Neural progenitor cell (in vitro differentiated cells): ENCODE measurements around the gene SF3B6. TPM values are rescaled to one million over a fixed set of nuclear protein-coding genes. Genes with fewer than 3 reads are reported as not detected.

Experiments
- DNase-seq: peaks from one replicate; pipeline ENCODE4 v3.0.0-alpha.2; 2016; ENCODE audit warnings: low spot score
- H2AFZ ChIP-seq: fragments of 200-600 bp; sonication (generic); replicated peaks from 2 replicates; pipeline ENCODE4 v1.6.1; 2016; ENCODE audit warnings: antibody characterized with exemption
- H3F3A ChIP-seq: fragments of 200-600 bp; sonication (generic); 2 replicates; pipeline ENCODE4 v1.6.1; 2016; ENCODE audit warnings: antibody characterized with exemption, low read depth
- H3K27ac ChIP-seq: fragments of 200-600 bp; sonication (generic); 2 replicates; pipeline ENCODE4 v1.5.1; 2016; ENCODE audit warnings: mild to moderate bottlenecking
- H3K27me3 ChIP-seq: fragments of 200-600 bp; sonication (generic); 2 replicates; pipeline ENCODE4 v1.6.1; 2016; ENCODE audit warnings: mild to moderate bottlenecking, moderate library complexity
- H3K36me3 ChIP-seq: fragments of 200-600 bp; sonication (generic); 2 replicates; pipeline ENCODE4 v1.5.1; 2016
- H3K4me1 ChIP-seq: fragments of 200-600 bp; sonication (generic); 2 replicates; pipeline ENCODE4 v1.6.1; 2016; ENCODE audit warnings: mixed run types
- H3K4me2 ChIP-seq: fragments of 200-600 bp; sonication (generic); 2 replicates; pipeline ENCODE4 v1.6.1; 2016
- H3K4me3 ChIP-seq: fragments of 200-600 bp; sonication (generic); 2 replicates; pipeline ENCODE4 v1.5.1; 2016
- H3K79me2 ChIP-seq: fragments of 200-600 bp; sonication (generic); 2 replicates; pipeline ENCODE4 v1.6.1; 2016; ENCODE audit warnings: low read depth
- H3K9ac ChIP-seq: fragments of 200-600 bp; sonication (generic); 2 replicates; pipeline ENCODE4 v1.6.1; 2016
- H3K9me3 ChIP-seq: fragments of 200-600 bp; sonication (generic); 2 replicates; pipeline ENCODE4 v1.5.1; 2016; ENCODE audit warnings: low read depth
- H4K20me1 ChIP-seq: fragments of 200-600 bp; sonication (generic); 2 replicates; pipeline ENCODE4 v1.6.1; 2016; ENCODE audit warnings: low read depth
- H3K27ac Mint-ChIP-seq: 3 replicates; pipeline ENCODE4 v1.8.0; 2021; ENCODE audit warnings: mixed read lengths
- H3K27me3 Mint-ChIP-seq: 2 replicates; pipeline ENCODE4 v1.8.0; 2022; ENCODE audit warnings: low read depth, mild to moderate bottlenecking, inconsistent platforms, moderate library complexity, mixed read lengths; ENCODE audit not compliant: insufficient read depth
- H3K36me3 Mint-ChIP-seq: 3 replicates; pipeline ENCODE4 v1.8.0; 2021; ENCODE audit warnings: mixed read lengths
- H3K4me1 Mint-ChIP-seq: 3 replicates; pipeline ENCODE4 v1.8.0; 2021; ENCODE audit warnings: mixed read lengths
- H3K4me3 Mint-ChIP-seq: 3 replicates; pipeline ENCODE4 v1.8.0; 2021; ENCODE audit warnings: mild to moderate bottlenecking, moderate library complexity, mixed read lengths
- H3K9me3 Mint-ChIP-seq: 3 replicates; pipeline ENCODE4 v1.8.0; 2020; ENCODE audit warnings: mixed read lengths
- EZH2 ChIP-seq: fragments of 200-600 bp; sonication (generic); IDR thresholded peaks from 2 replicates; pipeline ENCODE4 v1.6.1; 2017; ENCODE audit warnings: antibody characterized with exemption, mild to moderate bottlenecking, moderate library complexity
- EZH2phosphoT487 ChIP-seq: fragments of 200-600 bp; sonication (generic); IDR thresholded peaks from 2 replicates; pipeline ENCODE4 v1.6.1; 2017; ENCODE audit warnings: antibody characterized with exemption
- total RNA-seq: library from RNA; depleted of rRNA; stranded (reverse); fragments of >200 nt; gene quantifications from 2 replicates; pipeline ENCODE4 v1.2.3, GENCODE V29; 2015; ENCODE audit warnings: low replicate concordance
- TF ChIP-seq, protein P1 (sequence below): fragments of 200-600 bp; sonication (generic); IDR thresholded peaks from 2 replicates; pipeline ENCODE4 v1.5.1; 2017; ENCODE audit warnings: antibody characterized with exemption, mild to moderate bottlenecking

The SF3B6 gene
- total RNA-seq, 1 donor from 2014 or later, result 329 TPM

GRCh38 chr2:24105816-24106215 lies 29.7 kb upstream of the SF3B6 start:
- TF ChIP-seq EZH2, result no peak
- TF ChIP-seq, protein P1, sequence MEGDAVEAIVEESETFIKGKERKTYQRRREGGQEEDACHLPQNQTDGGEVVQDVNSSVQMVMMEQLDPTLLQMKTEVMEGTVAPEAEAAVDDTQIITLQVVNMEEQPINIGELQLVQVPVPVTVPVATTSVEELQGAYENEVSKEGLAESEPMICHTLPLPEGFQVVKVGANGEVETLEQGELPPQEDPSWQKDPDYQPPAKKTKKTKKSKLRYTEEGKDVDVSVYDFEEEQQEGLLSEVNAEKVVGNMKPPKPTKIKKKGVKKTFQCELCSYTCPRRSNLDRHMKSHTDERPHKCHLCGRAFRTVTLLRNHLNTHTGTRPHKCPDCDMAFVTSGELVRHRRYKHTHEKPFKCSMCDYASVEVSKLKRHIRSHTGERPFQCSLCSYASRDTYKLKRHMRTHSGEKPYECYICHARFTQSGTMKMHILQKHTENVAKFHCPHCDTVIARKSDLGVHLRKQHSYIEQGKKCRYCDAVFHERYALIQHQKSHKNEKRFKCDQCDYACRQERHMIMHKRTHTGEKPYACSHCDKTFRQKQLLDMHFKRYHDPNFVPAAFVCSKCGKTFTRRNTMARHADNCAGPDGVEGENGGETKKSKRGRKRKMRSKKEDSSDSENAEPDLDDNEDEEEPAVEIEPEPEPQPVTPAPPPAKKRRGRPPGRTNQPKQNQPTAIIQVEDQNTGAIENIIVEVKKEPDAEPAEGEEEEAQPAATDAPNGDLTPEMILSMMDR, result no peak
- no peaks in the 10 kb centered on the region for H3K9me3 ChIP-seq

DNA sequence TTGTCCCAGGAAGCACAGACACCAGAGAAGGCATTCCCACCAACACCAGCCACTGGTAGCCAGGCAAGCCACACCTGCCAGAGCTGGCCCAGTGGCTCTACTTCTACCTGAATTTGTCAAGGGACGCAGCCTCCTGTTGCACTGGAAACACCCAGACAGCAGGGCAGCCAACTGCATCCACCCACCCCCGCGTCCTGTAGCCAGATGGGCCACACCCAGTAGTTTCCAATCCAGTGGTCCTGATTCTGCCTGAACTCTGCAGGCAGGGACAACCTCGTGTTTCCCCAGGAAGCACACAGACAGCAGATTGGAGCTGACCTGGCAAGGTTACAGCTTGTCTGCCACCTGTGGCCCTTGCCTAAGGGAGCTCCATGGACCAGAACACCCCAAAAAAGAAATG lies 28.8 kb upstream of the SF3B6 start:
- Histone ChIP-seq H3K36me3 (no peaks in the 10 kb centered on the region), H4K20me1 (no peaks in the 10 kb centered on the region), H3K9me3 (no peaks in the 10 kb centered on the region), H2AFZ (no peak overlapping the region), H3K4me2 (no peak overlapping the region), H3K27me3 (no peaks in the 10 kb centered on the region), H3K9ac (no peak overlapping the region), H3K79me2 (no peaks in the 10 kb centered on the region), H3K27ac (no peak overlapping the region), H3K4me3 (no peak overlapping the region), H3F3A (no peaks in the 10 kb centered on the region), H3K4me1 (no peaks in the 10 kb centered on the region)
- Mint-ChIP-seq H3K27ac (no peak overlapping the region), H3K27me3 (no peaks in the 10 kb centered on the region), H3K9me3 (peaks cover 37% of the 10 kb centered on the region), H3K4me3 (no peak overlapping the region), H3K4me1 (no peaks in the 10 kb centered on the region), H3K36me3 (peaks cover 2% of the 10 kb centered on the region)
- TF ChIP-seq EZH2phosphoT487 (no peak), EZH2 (no peak)
- TF ChIP-seq, protein P1, result no peak
- no peak for DNase-seq

More at GRCh38 chr2:24105816-24106215, 29.7 kb upstream of the SF3B6 start:
- Histone ChIP-seq H3K27me3 (no peaks in the 10 kb centered on the region), H3K4me3 (no peak overlapping the region), H3K79me2 (no peaks in the 10 kb centered on the region), H3K36me3 (no peaks in the 10 kb centered on the region), H3F3A (no peaks in the 10 kb centered on the region), H3K9ac (no peak overlapping the region), H3K4me2 (no peak overlapping the region), H2AFZ (no peak overlapping the region), H4K20me1 (no peaks in the 10 kb centered on the region), H3K27ac (no peak overlapping the region), H3K4me1 (no peaks in the 10 kb centered on the region)
- peaks cover 2% of the 10 kb centered on the region for H3K36me3 Mint-ChIP-seq
- H3K4me3 Mint-ChIP-seq, result no peak overlapping the region
- H3K9me3 Mint-ChIP-seq, result peaks cover 35% of the 10 kb centered on the region
- no peaks in the 10 kb centered on the region for H3K4me1 Mint-ChIP-seq
- no peak for DNase-seq
- peaks cover 3% of the 10 kb centered on the region for H3K27me3 Mint-ChIP-seq
- H3K27ac Mint-ChIP-seq, result no peak overlapping the region

- Histone ChIP-seq H4K20me1 (no peaks in the 10 kb centered on the region), H3K9me3 (no peaks in the 10 kb centered on the region), H2AFZ (no peak overlapping the region), H3K4me2 (no peak overlapping the region), H3F3A (no peaks in the 10 kb centered on the region), H3K4me3 (no peak overlapping the region), H3K4me1 (no peaks in the 10 kb centered on the region), H3K36me3 (no peaks in the 10 kb centered on the region), H3K9ac (no peak overlapping the region), H3K27me3 (no peaks in the 10 kb centered on the region), H3K79me2 (no peaks in the 10 kb centered on the region), H3K27ac (no peak overlapping the region)
- TF ChIP-seq, protein P1, result no peak
- TF ChIP-seq EZH2phosphoT487 (no peak), EZH2 (no peak)
- Mint-ChIP-seq H3K27ac (no peak overlapping the region), H3K4me1 (no peaks in the 10 kb centered on the region), H3K9me3 (peaks cover 38% of the 10 kb centered on the region), H3K36me3 (peaks cover 2% of the 10 kb centered on the region), H3K27me3 (no peaks in the 10 kb centered on the region), H3K4me3 (no peak overlapping the region)
- DNase-seq, result no peak
These were observed 28.1 kb upstream of the SF3B6 start for GRCh38 chr2:24104110-24104650.
